Measurements from ENCODE around the gene LYSMD4.

- TF ChIP-seq POLR2A (IDR thresholded peaks at IDR 0.05): no peak
- no peak for TF ChIP-seq CTCF (IDR thresholded peaks at IDR 0.05)
These were observed 3.9 kb downstream of the LYSMD4 start for GRCh38 chr15:99729327-99729726.
